Measurements from ENCODE around the gene SAG.

SAG gene

GRCh38 chr2:233287871-233288270, 19.7 kb upstream of the SAG start:
- DNase-seq (ENCODE audit: low read depth): no peak
- TF ChIP-seq CTCF (conservative IDR thresholded peaks at IDR 0.05; ENCODE audit: low read depth, low read length): no peak
- H3K4me3 ChIP-seq (ENCODE audit: low read depth, low read length): no peak overlapping the region

DNA sequence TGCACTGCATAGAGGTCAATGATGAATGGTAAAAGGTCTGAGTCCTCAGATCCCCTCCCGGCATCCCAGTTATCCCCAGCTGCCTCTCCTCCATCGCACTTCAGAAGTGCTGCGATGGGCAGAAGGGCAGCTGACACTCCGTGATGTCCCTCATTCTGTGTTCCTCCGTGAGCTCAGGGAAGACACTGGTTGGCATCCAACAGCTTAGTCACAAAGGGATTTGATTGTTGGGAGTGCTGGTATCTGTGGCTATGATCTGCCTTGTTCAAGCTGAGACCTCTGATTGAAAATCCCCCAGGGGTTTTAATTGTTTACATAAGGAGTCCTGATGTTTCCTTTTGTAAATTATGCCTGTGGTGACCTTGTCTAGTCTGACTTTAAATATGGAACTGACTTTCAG, 19.0 kb upstream of the SAG start:
- no peak overlapping the region for H3K4me3 ChIP-seq (ENCODE audit: low read depth, low read length)
- DNase-seq (ENCODE audit: low read depth): peak; percentile 18

GRCh38 chr2:233289648-233290047, 18.0 kb upstream of the SAG start:
- DNase-seq (ENCODE audit: low read depth): peak; percentile 10

More for the DNA sequence above, 19.0 kb upstream of the SAG start:
- TF ChIP-seq CTCF (conservative IDR thresholded peaks at IDR 0.05; ENCODE audit: low read depth, low read length): no peak

DNA sequence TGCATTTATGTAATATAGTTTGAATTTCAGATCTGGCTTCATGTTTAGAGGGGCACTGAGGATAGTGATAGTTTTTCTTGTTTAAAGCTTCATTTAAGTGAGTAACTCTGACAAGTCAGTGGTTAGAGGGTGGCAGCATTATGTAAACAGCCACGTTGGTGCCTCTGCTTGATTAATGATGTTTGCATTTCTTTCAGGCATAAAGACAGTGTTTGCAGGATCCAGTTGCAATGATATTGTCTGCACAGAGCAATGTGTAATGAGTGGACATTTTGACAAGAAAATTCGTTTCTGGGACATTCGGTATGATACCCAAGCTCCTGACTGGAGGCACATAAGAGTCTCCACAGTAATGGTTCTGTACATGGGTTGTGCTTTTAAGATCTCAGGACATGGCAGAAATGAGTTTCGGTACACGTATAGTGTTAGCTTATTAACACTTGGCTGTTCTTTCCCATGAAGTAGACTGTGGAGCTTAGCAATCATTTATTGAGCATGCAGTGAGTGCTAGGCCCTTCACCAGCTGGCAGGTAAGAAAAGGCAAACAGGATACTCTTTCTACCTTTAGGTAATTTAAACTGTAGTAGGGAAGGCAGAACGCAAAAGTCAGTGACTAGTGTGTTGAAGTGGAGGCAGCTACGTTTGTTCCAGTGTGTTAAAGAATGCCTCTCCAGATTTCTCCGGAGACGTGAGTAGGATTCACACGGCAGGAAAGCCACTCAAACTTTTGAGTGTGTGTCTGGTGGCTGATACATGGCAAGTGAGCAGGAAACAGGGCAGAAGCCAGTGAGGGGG, 17.4 kb upstream of the SAG start:
- DNase-seq (ENCODE audit: low read depth): no peak
- no peak for TF ChIP-seq CTCF (conservative IDR thresholded peaks at IDR 0.05; ENCODE audit: low read depth, low read length)
- no peak overlapping the region for H3K4me3 ChIP-seq (ENCODE audit: low read depth, low read length)

More at GRCh38 chr2:233289648-233290047, 18.0 kb upstream of the SAG start:
- no peak for TF ChIP-seq CTCF (conservative IDR thresholded peaks at IDR 0.05; ENCODE audit: low read depth, low read length)
- H3K4me3 ChIP-seq (ENCODE audit: low read depth, low read length): no peak overlapping the region

DNA sequence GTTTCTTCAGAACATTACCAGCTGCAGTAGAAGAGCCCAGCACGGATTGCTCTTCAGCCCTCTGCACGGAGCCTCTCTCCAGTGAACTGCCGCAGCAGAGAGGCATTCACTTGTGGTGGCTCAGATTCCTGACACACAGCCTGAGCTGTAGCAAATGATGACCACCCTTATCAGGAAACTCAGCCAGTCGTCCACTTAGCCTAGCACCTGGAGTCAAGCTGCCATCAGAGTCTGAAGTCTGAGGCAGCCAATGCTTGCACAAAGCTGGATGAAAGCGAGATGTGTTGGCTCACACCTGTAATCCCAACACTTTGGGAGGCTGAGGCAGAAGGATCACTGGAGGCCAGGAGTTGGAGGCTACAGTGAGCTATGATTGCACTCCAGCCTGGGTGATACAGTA, 11.7 kb upstream of the SAG start:
- no peak for DNase-seq (ENCODE audit: low read depth)
- no peak for TF ChIP-seq CTCF (conservative IDR thresholded peaks at IDR 0.05; ENCODE audit: low read depth, low read length)
- H3K4me3 ChIP-seq (ENCODE audit: low read depth, low read length): no peak overlapping the region

GRCh38 chr2:233297076-233297475, 10.5 kb upstream of the SAG start:
- TF ChIP-seq CTCF (conservative IDR thresholded peaks at IDR 0.05; ENCODE audit: low read depth, low read length): no peak
- DNase-seq (ENCODE audit: low read depth): no peak
- no peak overlapping the region for H3K4me3 ChIP-seq (ENCODE audit: low read depth, low read length)

DNA sequence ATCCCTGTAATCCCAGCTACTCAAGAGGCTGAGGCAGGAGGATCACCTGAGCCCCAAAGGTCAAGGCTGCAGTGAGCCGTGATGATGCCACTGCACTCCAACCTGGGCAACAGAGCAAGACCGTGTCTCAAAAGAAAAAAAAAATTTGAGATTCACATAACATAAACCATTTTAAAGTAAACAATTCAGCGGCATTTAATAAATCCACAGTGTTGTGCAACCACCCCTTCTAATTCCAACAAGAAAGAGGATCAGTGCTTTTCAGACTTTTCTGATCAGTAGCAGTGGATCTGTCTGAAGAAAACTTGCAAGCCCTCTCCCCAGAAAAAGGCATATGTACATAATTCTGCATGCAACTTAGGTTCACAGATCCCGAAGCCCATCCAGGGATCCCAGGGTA, 7.2 kb upstream of the SAG start:
- no peak overlapping the region for H3K4me3 ChIP-seq (ENCODE audit: low read depth, low read length)
- TF ChIP-seq CTCF (conservative IDR thresholded peaks at IDR 0.05; ENCODE audit: low read depth, low read length): no peak
- DNase-seq (ENCODE audit: low read depth): no peak

Data from choroid plexus epithelial cell (primary cell).